SK-N-SH treated with all-trans-retinoic acid at 6 μM for 48 hours (cell line): ENCODE data around the gene MAP3K6.

ENCODE experiments used
- ATAC-seq: fragments of 200-7000 bp; cut with Tn5 transposase; 3 replicates; pipeline ENCODE4 v1.9.1; 2020; ENCODE audit warnings: mild to moderate bottlenecking, moderate library complexity
- ARNTL ChIP-seq: fragments of 450-650 bp; formaldehyde crosslinking; IDR thresholded peaks from 2 replicates; pipeline ENCODE4 v1.5.0; 2020; ENCODE audit warnings: low read depth, mild to moderate bottlenecking, moderate library complexity, borderline replicate concordance
- BACH2 ChIP-seq: fragments of 250-450 bp; sonication (Bioruptor Pico); IDR thresholded peaks from 2 replicates; pipeline ENCODE4 v1.9.0; 2021; ENCODE audit warnings: mild to moderate bottlenecking, borderline replicate concordance
- CREB5 ChIP-seq: fragments of 250-450 bp; sonication (Bioruptor Pico); IDR thresholded peaks from 2 replicates; pipeline ENCODE4 v1.5.1; 2020; ENCODE audit warnings: low read depth, mild to moderate bottlenecking, moderate library complexity
- CSDC2 ChIP-seq: fragments of 250-450 bp; sonication (Bioruptor Pico); IDR thresholded peaks from 2 replicates; pipeline ENCODE4 v1.5.0; 2020; ENCODE audit warnings: mild to moderate bottlenecking, moderate library complexity
- ESRRG ChIP-seq: fragments of 250-450 bp; sonication (Bioruptor Pico); IDR thresholded peaks from 2 replicates; pipeline ENCODE4 v1.6.1; 2021; ENCODE audit warnings: mild to moderate bottlenecking
- ISL1 ChIP-seq: fragments of 250-450 bp; sonication (Bioruptor Pico); IDR thresholded peaks from 2 replicates; pipeline ENCODE4 v2.1.2; 2022; ENCODE audit warnings: mild to moderate bottlenecking, moderate library complexity
- OSR1 ChIP-seq: fragments of 250-450 bp; sonication (Bioruptor Pico); IDR thresholded peaks from 2 replicates; pipeline ENCODE4 v1.8.0; 2022; ENCODE audit warnings: moderate library complexity, mild to moderate bottlenecking, inconsistent platforms
- PATZ1 ChIP-seq: fragments of 250-450 bp; sonication (Bioruptor Pico); IDR thresholded peaks from 2 replicates; pipeline ENCODE4 v1.8.0; 2020; ENCODE audit warnings: mild to moderate bottlenecking, moderate library complexity, borderline replicate concordance
- POU6F1 ChIP-seq: fragments of 250-450 bp; sonication (Bioruptor Pico); IDR thresholded peaks from 2 replicates; pipeline ENCODE4 v1.8.0; 2021; ENCODE audit warnings: low read depth, mild to moderate bottlenecking, moderate library complexity, borderline replicate concordance
- PPARA ChIP-seq: fragments of 250-450 bp; sonication (Bioruptor Pico); IDR thresholded peaks from 2 replicates; pipeline ENCODE4 v1.5.0; 2020; ENCODE audit warnings: mild to moderate bottlenecking, borderline replicate concordance
- RARB ChIP-seq: fragments of 250-450 bp; sonication (Bioruptor Pico); IDR thresholded peaks from 2 replicates; pipeline ENCODE4 v1.8.0; 2021; ENCODE audit warnings: mild to moderate bottlenecking, moderate library complexity
- SNAI2 ChIP-seq: fragments of 250-450 bp; sonication (Bioruptor Pico); IDR thresholded peaks from 2 replicates; pipeline ENCODE4 v1.5.0; 2020; ENCODE audit warnings: mild to moderate bottlenecking, moderate library complexity
- TCF4 ChIP-seq: fragments of 250-450 bp; sonication (Bioruptor Pico); IDR thresholded peaks from 2 replicates; pipeline ENCODE4 v1.8.0; 2021; ENCODE audit warnings: mild to moderate bottlenecking, moderate library complexity, borderline replicate concordance
- TOX ChIP-seq: fragments of 250-450 bp; sonication (Bioruptor Pico); IDR thresholded peaks from 2 replicates; pipeline ENCODE4 v1.8.0; 2021; ENCODE audit warnings: mild to moderate bottlenecking, moderate library complexity, borderline replicate concordance
- TSHZ2 ChIP-seq: fragments of 250-450 bp; sonication (Bioruptor Pico); IDR thresholded peaks from 2 replicates; pipeline ENCODE4 v1.5.0; 2020; ENCODE audit warnings: mild to moderate bottlenecking, moderate library complexity
- ZFP3 ChIP-seq: fragments of 250-450 bp; sonication (Bioruptor Pico); IDR thresholded peaks from 2 replicates; pipeline ENCODE4 v1.5.0; 2020; ENCODE audit warnings: mild to moderate bottlenecking, moderate library complexity
- ZFP30 ChIP-seq: fragments of 450-650 bp; formaldehyde crosslinking; IDR thresholded peaks from 2 replicates; pipeline ENCODE4 v1.5.0; 2022; ENCODE audit warnings: mild to moderate bottlenecking, moderate library complexity
- ZNF565 ChIP-seq: fragments of 450-650 bp; formaldehyde crosslinking; conservative IDR thresholded peaks from 2 replicates; pipeline ENCODE4 v1.5.0; 2020; ENCODE audit warnings: low read depth, mild to moderate bottlenecking, moderate library complexity
- ZNF70 ChIP-seq: fragments of 450-650 bp; formaldehyde crosslinking; IDR thresholded peaks from 2 replicates; pipeline ENCODE4 v1.5.0; 2020; ENCODE audit warnings: mild to moderate bottlenecking, moderate library complexity
- ZNF8 ChIP-seq: fragments of 450-650 bp; formaldehyde crosslinking; IDR thresholded peaks from 2 replicates; pipeline ENCODE4 v1.5.0; 2020; ENCODE audit warnings: mild to moderate bottlenecking, moderate library complexity

MAP3K6 gene

GRCh38 chr1:27361044-27361402, 5.7 kb downstream of the MAP3K6 start:
- no peak for ATAC-seq
- TF ChIP-seq PPARA (no peak), ZNF565 (CRISPR knock-in tag) (no peak), ZFP30 (no peak), SNAI2 (CRISPR knock-in tag) (no peak), ZNF8 (CRISPR knock-in tag) (no peak), RARB (CRISPR knock-in tag) (no peak), ZNF70 (CRISPR knock-in tag) (no peak), CSDC2 (CRISPR knock-in tag) (no peak), ESRRG (CRISPR knock-in tag) (no peak), PATZ1 (no peak), TSHZ2 (no peak), POU6F1 (no peak), TCF4 (no peak), BACH2 (CRISPR knock-in tag) (no peak)

- TF ChIP-seq ARNTL: no peak
- no peak for TF ChIP-seq SNAI2 (CRISPR knock-in tag)
- no peak for TF ChIP-seq POU6F1
- TF ChIP-seq RARB (CRISPR knock-in tag): no peak
- no peak for TF ChIP-seq OSR1 (CRISPR knock-in tag)
- TF ChIP-seq ZFP30: no peak
- TF ChIP-seq PATZ1: no peak
- TF ChIP-seq TOX: no peak
- no peak for TF ChIP-seq CREB5
- no peak for TF ChIP-seq TCF4
- TF ChIP-seq ZNF565 (CRISPR knock-in tag): no peak
- TF ChIP-seq ZFP3 (CRISPR knock-in tag): no peak
- no peak for TF ChIP-seq ESRRG (CRISPR knock-in tag)
- no peak for TF ChIP-seq ISL1
- TF ChIP-seq CSDC2 (CRISPR knock-in tag): no peak
- no peak for ATAC-seq
Observed at GRCh38 chr1:27360159-27361043, 6.4 kb downstream of the MAP3K6 start.
